Esophagus squamous epithelium (tissue), 4 donors: ENCODE data around the gene NFKB1.

ENCODE experiments used
- POLR2A ChIP-seq, 4 donors: fragments of 450-650 bp; IDR thresholded peaks; one replicate each; pipeline ENCODE4 v1.6.1; 2017; ENCODE audit warnings: antibody characterized with exemption in 4 of 4, mild to moderate bottlenecking in 4 of 4, moderate library complexity in 3 of 4
- TF ChIP-seq, protein P1 (sequence below), 6 experiments: fragments of 450-650 bp in 4 of 6; fragments of 200-600 bp in 2 of 6; sonication (generic) in 2 of 6; IDR thresholded peaks; one replicate each; pipeline ENCODE4 v1.5.1; 2016 to 2019; ENCODE audit warnings: antibody characterized with exemption in 6 of 6, mild to moderate bottlenecking in 4 of 6, moderate library complexity in 4 of 6

DNA sequence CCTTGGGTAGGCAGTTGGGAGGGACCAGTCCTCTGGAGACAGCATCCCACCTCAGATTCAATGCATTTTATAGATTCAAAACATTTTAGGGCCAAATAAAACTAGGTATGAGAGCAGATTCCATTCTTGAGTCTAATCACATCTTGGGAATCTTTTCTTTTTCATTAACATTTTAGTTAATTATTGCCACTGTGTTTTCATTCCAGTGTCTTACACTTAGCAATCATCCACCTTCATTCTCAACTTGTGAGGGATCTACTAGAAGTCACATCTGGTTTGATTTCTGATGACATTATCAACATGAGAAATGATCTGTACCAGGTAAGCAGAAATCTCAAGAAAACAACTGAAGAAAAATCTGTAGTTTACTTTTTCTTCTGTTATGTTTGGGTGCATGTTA is 99.5 kb downstream of the NFKB1 start:
- TF ChIP-seq, protein P1, sequence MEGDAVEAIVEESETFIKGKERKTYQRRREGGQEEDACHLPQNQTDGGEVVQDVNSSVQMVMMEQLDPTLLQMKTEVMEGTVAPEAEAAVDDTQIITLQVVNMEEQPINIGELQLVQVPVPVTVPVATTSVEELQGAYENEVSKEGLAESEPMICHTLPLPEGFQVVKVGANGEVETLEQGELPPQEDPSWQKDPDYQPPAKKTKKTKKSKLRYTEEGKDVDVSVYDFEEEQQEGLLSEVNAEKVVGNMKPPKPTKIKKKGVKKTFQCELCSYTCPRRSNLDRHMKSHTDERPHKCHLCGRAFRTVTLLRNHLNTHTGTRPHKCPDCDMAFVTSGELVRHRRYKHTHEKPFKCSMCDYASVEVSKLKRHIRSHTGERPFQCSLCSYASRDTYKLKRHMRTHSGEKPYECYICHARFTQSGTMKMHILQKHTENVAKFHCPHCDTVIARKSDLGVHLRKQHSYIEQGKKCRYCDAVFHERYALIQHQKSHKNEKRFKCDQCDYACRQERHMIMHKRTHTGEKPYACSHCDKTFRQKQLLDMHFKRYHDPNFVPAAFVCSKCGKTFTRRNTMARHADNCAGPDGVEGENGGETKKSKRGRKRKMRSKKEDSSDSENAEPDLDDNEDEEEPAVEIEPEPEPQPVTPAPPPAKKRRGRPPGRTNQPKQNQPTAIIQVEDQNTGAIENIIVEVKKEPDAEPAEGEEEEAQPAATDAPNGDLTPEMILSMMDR (IDR thresholded peaks at IDR 0.05) = no peak
- TF ChIP-seq POLR2A (IDR thresholded peaks at IDR 0.05) = no peak
